IMR-90 (cell line): ENCODE data around the gene HOXD3. TPM values are rescaled to one million over a fixed set of nuclear protein-coding genes. Genes with fewer than 3 reads are reported as not detected.

Experiments used
- ATAC-seq: fragments of 200-7000 bp; cut with Tn5 transposase; 2 replicates; pipeline ENCODE4 v1.9.1; 2020; ENCODE audit warnings: low read depth, mild to moderate bottlenecking, moderate library complexity
- BruUV-seq: library from RNA; stranded (reverse); fragments of 400-500 nt; replicated peaks from 2 replicates; lab custom pipeline; 2021; lab: Mats Ljungman, UMichigan
- CTCF ChIA-PET: fragments of 300-600 bp; formaldehyde crosslinking; extraction: SDS; loops from one replicate; lab custom pipeline; 2021; ENCODE audit warnings: antibody characterized with exemption; lab: Yijun Ruan, JAX
- POLR2A ChIA-PET: fragments of 300-600 bp; sonication (Branson Sonifier 250); formaldehyde crosslinking; loops from one replicate; lab custom pipeline; 2022; ENCODE audit warnings: antibody characterized with exemption; ENCODE audit not compliant: unreplicated experiment; lab: Charles Lee
- DNase-seq: peaks from one replicate; pipeline ENCODE4 v3.0.0; 2013
- H2AFZ ChIP-seq: replicated peaks from 2 replicates; pipeline ENCODE3; 2013; ENCODE audit warnings: low read length, mild to moderate bottlenecking; ENCODE audit not compliant: poor library complexity
- H2AK5ac ChIP-seq: 2 replicates; pipeline ENCODE4 v1.6.1; 2013; ENCODE audit warnings: low read depth, low read length, inconsistent platforms
- H2AK9ac ChIP-seq: replicated peaks from 2 replicates; pipeline ENCODE3; 2013; ENCODE audit warnings: mild to moderate bottlenecking, low read depth, low read length, moderate library complexity; ENCODE audit not compliant: poor library complexity
- H2BK120ac ChIP-seq: 2 replicates; pipeline ENCODE4 v1.6.1; 2013; ENCODE audit warnings: low read depth, low read length, inconsistent platforms
- H2BK15ac ChIP-seq: 3 replicates; pipeline ENCODE4 v1.6.1; 2013; ENCODE audit warnings: low read depth, low read length, inconsistent platforms
- H2BK20ac ChIP-seq: 2 replicates; pipeline ENCODE4 v1.6.1; 2013; ENCODE audit warnings: low read depth, mild to moderate bottlenecking, inconsistent platforms, low read length, moderate library complexity
- H2BK5ac ChIP-seq: 2 replicates; pipeline ENCODE4 v1.6.1; 2013; ENCODE audit warnings: mild to moderate bottlenecking, low read depth, low read length, inconsistent platforms; ENCODE audit not compliant: poor library complexity, severe bottlenecking
- H3K14ac ChIP-seq: replicated peaks from 2 replicates; pipeline ENCODE4 v1.6.1; 2013; ENCODE audit warnings: low read depth, low read length, inconsistent platforms
- H3K18ac ChIP-seq: 2 replicates; pipeline ENCODE4 v1.6.1; 2013; ENCODE audit warnings: low read depth, low read length, control low read depth
- H3K23ac ChIP-seq: 2 replicates; pipeline ENCODE4 v1.6.1; 2013; ENCODE audit warnings: low read depth, low read length, inconsistent platforms
- H3K27ac ChIP-seq: 2 replicates; pipeline ENCODE4 v1.5.1; 2013; ENCODE audit warnings: mild to moderate bottlenecking, control low read depth, low read length; ENCODE audit not compliant: insufficient read depth
- H3K27me3 ChIP-seq: 2 replicates; pipeline ENCODE4 v1.6.1; 2013; ENCODE audit warnings: low read length; ENCODE audit not compliant: control insufficient read depth, insufficient read depth
- H3K36me3 ChIP-seq: 2 replicates; pipeline ENCODE4 v1.6.1; 2013; ENCODE audit warnings: low read length, mixed read lengths; ENCODE audit not compliant: control insufficient read depth, insufficient read depth
- H3K4ac ChIP-seq: 2 replicates; pipeline ENCODE4 v1.6.1; 2013; ENCODE audit warnings: low read depth, low read length, inconsistent platforms
- H3K4me1 ChIP-seq: 2 replicates; pipeline ENCODE4 v1.6.1; 2013; ENCODE audit warnings: low read length, mixed read lengths; ENCODE audit not compliant: control insufficient read depth, insufficient read depth
- H3K4me2 ChIP-seq: 2 replicates; pipeline ENCODE4 v1.6.1; 2013; ENCODE audit warnings: low read depth, mild to moderate bottlenecking, control low read depth, low read length, moderate library complexity
- H3K4me3 ChIP-seq: 2 replicates; pipeline ENCODE4 v1.5.1; 2013; ENCODE audit warnings: low read depth, mild to moderate bottlenecking, control low read depth, low read length, moderate library complexity; ENCODE audit not compliant: insufficient read depth
- H3K56ac ChIP-seq: 2 replicates; pipeline ENCODE4 v1.6.1; 2013; ENCODE audit warnings: low read length, inconsistent platforms; ENCODE audit not compliant: insufficient read depth; ENCODE audit errors: extremely low read depth
- H3K79me1 ChIP-seq, 2 experiments: 2 replicates each; pipeline ENCODE4 v1.6.1; 2013; ENCODE audit warnings: low read length in 2 of 2, inconsistent platforms in 1 of 2, low read depth in 1 of 2
- H3K9ac ChIP-seq: 2 replicates; pipeline ENCODE4 v1.6.1; 2013; ENCODE audit warnings: low read depth, low read length, control low read depth
- H3K9me1 ChIP-seq: 2 replicates; pipeline ENCODE4 v1.6.1; 2013; ENCODE audit warnings: low read length, inconsistent platforms; ENCODE audit not compliant: insufficient read depth
- H3K9me3 ChIP-seq: 2 replicates; pipeline ENCODE4 v1.6.1; 2013; ENCODE audit warnings: low read length; ENCODE audit not compliant: control insufficient read depth, insufficient read depth
- H4K20me1 ChIP-seq: 2 replicates; pipeline ENCODE4 v1.6.1; 2013; ENCODE audit warnings: low read length, inconsistent platforms; ENCODE audit not compliant: insufficient read depth
- H4K5ac ChIP-seq: 2 replicates; pipeline ENCODE4 v1.6.1; 2013; ENCODE audit warnings: mild to moderate bottlenecking, low read depth, low read length, control low read depth
- H4K8ac ChIP-seq, 2 experiments: 2 replicates each; pipeline ENCODE4 v1.6.1; 2013; ENCODE audit warnings: low read depth in 2 of 2, low read length in 2 of 2, control low read depth in 1 of 2, inconsistent platforms in 1 of 2
- H4K91ac ChIP-seq: 2 replicates; pipeline ENCODE4 v1.6.1; 2013; ENCODE audit warnings: low read depth, low read length, inconsistent platforms; ENCODE audit not compliant: insufficient read depth
- RCOR1 ChIP-seq: IDR thresholded peaks from 2 replicates; pipeline ENCODE4 v1.6.1; 2012; ENCODE audit warnings: mild to moderate bottlenecking, low read length, improper control_type of control experiment; ENCODE audit not compliant: insufficient replicate concordance
- WGBS, 2 experiments: methylation state at CpG; one replicate each; pipeline versions ENCODE4 v1.1.5 to v1.1.7; 2013; ENCODE audit warnings: missing lambda C conversion rate in 2 of 2; ENCODE audit not compliant: insufficient read length in 1 of 2; ENCODE audit errors: extremely low coverage in 2 of 2; 5-methylcytosine and 5-hydroxymethylcytosine counted together
- dilution Hi-C: fragments of 300-500 bp; cut with HindIII; formaldehyde crosslinking; loops from one replicate; pipeline ENCODE4 v1.14.3; 2018; ENCODE audit warnings: low sequenced_read_pairs; ENCODE audit not compliant: unreplicated experiment
- in situ Hi-C: fragments of 300-500 bp; cut with MboI; formaldehyde crosslinking; loops from 3 replicates; pipeline ENCODE4 v1.14.3; 2019; ENCODE audit warnings: low sequenced_read_pairs, inconsistent platforms, mixed read lengths
- intact Hi-C: fragments of 100-400 bp; cut with micrococcal nuclease; formaldehyde crosslinking; loops from 2 replicates; pipeline ENCODE4 v1.10.0; 2022
- polyA plus RNA-seq, 3 experiments: library from polyadenylated mRNA; depleted of rRNA; stranded (reverse); fragments of >200 nt; gene quantifications; 2 replicates each; pipeline ENCODE4 v1.2.3, GENCODE V29; 2012; ENCODE audit warnings: low replicate concordance in 1 of 3
- total RNA-seq: library from RNA; depleted of rRNA; stranded (reverse); fragments of >200 nt; gene quantifications from 2 replicates; pipeline ENCODE4 v1.2.3, GENCODE V29; 2012

Gene HOXD3
- total and polyA plus RNA-seq, 2 of the 4 experiments (the other 2 are of a cell fraction): not detected

DNA sequence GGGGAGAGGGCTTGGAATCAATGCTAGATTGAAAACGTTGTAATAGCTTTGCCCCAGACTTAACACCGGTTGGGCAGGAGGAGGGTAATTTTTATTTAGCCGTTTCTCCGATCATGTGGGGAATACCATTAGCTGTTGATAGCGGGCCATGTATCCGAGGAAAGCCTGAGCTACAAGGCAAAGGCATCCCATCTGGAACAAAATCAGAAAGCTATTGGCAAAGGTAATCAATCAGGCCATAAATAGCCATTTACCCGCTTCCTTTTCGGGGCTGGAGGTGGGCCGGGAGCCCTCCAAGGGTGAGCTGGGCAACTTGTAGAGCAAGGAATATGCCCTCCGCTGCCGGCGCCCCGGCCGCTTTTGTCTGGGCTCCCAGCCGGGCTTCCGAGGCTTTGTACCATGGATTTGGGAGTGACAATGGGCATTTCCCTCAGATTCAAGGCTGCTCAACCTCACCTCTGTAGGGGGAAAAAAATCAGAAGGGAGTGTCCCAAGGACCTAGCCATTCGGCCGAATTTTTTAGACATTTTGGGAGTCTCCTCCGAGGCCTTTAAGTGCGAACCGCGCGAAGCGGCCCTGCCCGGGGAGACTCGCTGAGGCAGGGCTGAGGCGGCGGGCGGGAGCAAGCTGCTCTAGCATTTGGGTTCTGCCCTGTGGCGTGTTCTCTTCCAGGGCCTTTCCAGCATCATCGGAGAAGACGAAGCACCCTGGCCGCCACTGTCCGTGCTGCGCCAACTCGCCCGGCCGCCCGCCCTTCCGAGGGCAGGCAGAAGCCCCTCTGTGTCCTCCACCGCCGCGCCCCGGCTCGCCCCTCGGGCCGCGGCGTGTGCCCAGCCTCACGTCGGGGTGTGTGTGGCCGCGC is 35.7 kb upstream of the HOXD3 start:
- no TSS peak for BruUV-seq
- Histone ChIP-seq H4K91ac (no peak overlapping the region), H3K14ac (no peak overlapping the region), H4K5ac (no peak overlapping the region), H3K9me1 (no peaks in the 10 kb centered on the region), H2BK5ac (no peak overlapping the region), H3K27me3 (peaks cover 96% of the 10 kb centered on the region), H2BK120ac (no peak overlapping the region), H2BK15ac (no peak overlapping the region), H2AK9ac (peak overlapping the region; percentile 65), H3K23ac (no peak overlapping the region), H2AK5ac (no peak overlapping the region), H4K20me1 (no peaks in the 10 kb centered on the region; the same call in 1 of the 2 replicates), H3K27ac (no peak overlapping the region), H3K4me3 (no peak overlapping the region), H3K36me3 (no peaks in the 10 kb centered on the region), H2AFZ (no peak overlapping the region), H2BK20ac (no peak overlapping the region), H3K4ac (no peak overlapping the region), H4K8ac (no peak overlapping the region), H3K79me1 (no peaks in the 10 kb centered on the region), H3K9ac (no peak overlapping the region), H3K18ac (no peak overlapping the region), H3K9me3 (peaks cover 13% of the 10 kb centered on the region), H3K56ac (no peak overlapping the region), H3K4me2 (no peak overlapping the region), H3K4me1 (no peaks in the 10 kb centered on the region)
- WGBS, 2 experiments: 7% methylated on average over 8 of the region's 53 CpGs; no CpG with 5 or more reads in 1 of the 2 experiments
- TF ChIP-seq RCOR1: no peak
- ChIA-PET CTCF (interaction anchor here (1.5 kb wide), 1 partner anchor 10 kb away, joined by 3 read pairs; no protein-coding TSS in a partner anchor), POLR2A (no interaction called here)
- in situ Hi-C loops: loop anchor here (10.0 kb wide), 2 partner anchors 333 to 1033 kb away; no protein-coding TSS in a partner anchor
- ATAC-seq (no peak), DNase-seq (no peak)
- intact Hi-C loops: no loop called here
- dilution Hi-C loops: no loop called here
